Measurements from ENCODE around the gene EPHA8. TPM values are rescaled to one million over a fixed set of nuclear protein-coding genes. Genes with fewer than 3 reads are reported as not detected.

EPHA8 gene
- total and polyA plus RNA-seq, 2 of the 4 experiments (the other 2 are of a cell fraction), result not detected

- Histone ChIP-seq H2AK5ac (ENCODE audit: low read depth, low read length) (no peak overlapping the region), H2AFZ (replicated peaks; ENCODE audit: low read length, poor library complexity) (no peak overlapping the region), H3K14ac (replicated peaks; ENCODE audit: low read depth, low read length) (no peak overlapping the region), H4K91ac (ENCODE audit: insufficient read depth, low read depth, low read length) (no peak overlapping the region), H4K8ac (ENCODE audit: low read depth in 2 of 2, low read length in 2 of 2) (no peak overlapping the region), H3K79me1 (ENCODE audit: low read depth in 1 of 2, low read length in 2 of 2) (no peaks in the 10 kb centered on the region), H3K36me3 (ENCODE audit: control insufficient read depth, insufficient read depth, low read length) (no peaks in the 10 kb centered on the region), H2BK20ac (ENCODE audit: low read depth, low read length) (no peak overlapping the region), H3K4me1 (ENCODE audit: control insufficient read depth, insufficient read depth, low read length) (no peaks in the 10 kb centered on the region), H3K56ac (ENCODE audit: extremely low read depth, insufficient read depth, low read length) (no peak overlapping the region), H3K27ac (ENCODE audit: insufficient read depth, low read length) (no peak overlapping the region), H4K5ac (ENCODE audit: low read depth, low read length) (no peak overlapping the region), H3K4me3 (ENCODE audit: insufficient read depth, low read depth, low read length) (no peak overlapping the region), H2AK9ac (replicated peaks; ENCODE audit: low read depth, low read length, poor library complexity) (no peak overlapping the region), H3K4me2 (ENCODE audit: low read depth, low read length) (no peak overlapping the region), H3K9me3 (ENCODE audit: control insufficient read depth, insufficient read depth, low read length) (no peaks in the 10 kb centered on the region), H2BK120ac (ENCODE audit: low read depth, low read length) (no peak overlapping the region), H3K27me3 (ENCODE audit: control insufficient read depth, insufficient read depth, low read length) (peaks cover 76% of the 10 kb centered on the region), H3K9me1 (ENCODE audit: insufficient read depth, low read length) (no peaks in the 10 kb centered on the region), H4K20me1 (ENCODE audit: insufficient read depth, low read length) (no peaks in the 10 kb centered on the region), H3K23ac (ENCODE audit: low read depth, low read length) (no peak overlapping the region), H2BK15ac (ENCODE audit: low read depth, low read length) (no peak overlapping the region), H2BK5ac (ENCODE audit: low read depth, low read length, poor library complexity, severe bottlenecking) (no peak overlapping the region), H3K9ac (ENCODE audit: low read depth, low read length) (no peak overlapping the region), H3K4ac (ENCODE audit: low read depth, low read length) (no peak overlapping the region), H3K18ac (ENCODE audit: low read depth, low read length) (no peak overlapping the region)
- WGBS, 2 experiments (ENCODE audit: extremely low coverage in 2 of 2, insufficient read length in 1 of 2), result 48% methylated on average over 3 of the region's 15 CpGs; no CpG with 5 or more reads in 1 of the 2 experiments
- dilution Hi-C loops (cut with HindIII; ENCODE audit: low sequenced_read_pairs, unreplicated experiment) (no loop called here), intact Hi-C loops (cut with micrococcal nuclease) (no loop called here), in situ Hi-C loops (cut with MboI; ENCODE audit: low sequenced_read_pairs) (no loop called here)
- no peak for DNase-seq
- no peak for TF ChIP-seq RAD21 (IDR thresholded peaks at IDR 0.05; ENCODE audit: low read length)
- TF ChIP-seq BHLHE40 (IDR thresholded peaks at IDR 0.05; ENCODE audit: low read depth, low read length), result no peak
- TF ChIP-seq, protein P1, sequence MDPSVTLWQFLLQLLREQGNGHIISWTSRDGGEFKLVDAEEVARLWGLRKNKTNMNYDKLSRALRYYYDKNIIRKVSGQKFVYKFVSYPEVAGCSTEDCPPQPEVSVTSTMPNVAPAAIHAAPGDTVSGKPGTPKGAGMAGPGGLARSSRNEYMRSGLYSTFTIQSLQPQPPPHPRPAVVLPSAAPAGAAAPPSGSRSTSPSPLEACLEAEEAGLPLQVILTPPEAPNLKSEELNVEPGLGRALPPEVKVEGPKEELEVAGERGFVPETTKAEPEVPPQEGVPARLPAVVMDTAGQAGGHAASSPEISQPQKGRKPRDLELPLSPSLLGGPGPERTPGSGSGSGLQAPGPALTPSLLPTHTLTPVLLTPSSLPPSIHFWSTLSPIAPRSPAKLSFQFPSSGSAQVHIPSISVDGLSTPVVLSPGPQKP (IDR thresholded peaks at IDR 0.05; ENCODE audit: borderline replicate concordance, low read depth, low read length), result no peak
- TF ChIP-seq MAFK (IDR thresholded peaks at IDR 0.05; ENCODE audit: low read depth, low read length), result no peak
- no peak for TF ChIP-seq RCOR1 (IDR thresholded peaks at IDR 0.05; ENCODE audit: insufficient replicate concordance, low read length)
- no peak for TF ChIP-seq NFE2L2 (IDR thresholded peaks at IDR 0.05; ENCODE audit: low read depth, low read length)
- no TSS peak for BruUV-seq (replicated peaks)
- no peak for ATAC-seq (ENCODE audit: low read depth)
- CTCF ChIA-PET, result interaction anchor here (1.1 kb wide), 1 partner anchor 10 kb away, joined by 3 read pairs; no protein-coding TSS in a partner anchor
- POLR2A ChIA-PET (ENCODE audit: unreplicated experiment), result no interaction called here
These were observed 88.9 kb downstream of the EPHA8 start for GRCh38 chr1:22651941-22652856.
